Astrocyte (in vitro differentiated cells and primary cell): ENCODE measurements around the gene SDHB. TPM values are rescaled to one million over a fixed set of nuclear protein-coding genes. Genes with fewer than 3 reads are reported as not detected.
A peak's percentile ranks its signal among the peaks of the same experiment; 100 is the strongest.

Experiments
- DNase-seq: peaks from one replicate; pipeline ENCODE4 v3.0.0-alpha.2; 2010; ENCODE audit warnings: low read depth
- FAIRE-seq: peaks from 2 replicates; lab custom pipeline; 2011; peaks lifted over from hg19 to GRCh38; lab: Jason Lieb, UNC
- H2AFZ ChIP-seq: 2 replicates; pipeline ENCODE4 v1.6.0; 2012; ENCODE audit warnings: low read depth, low read length, inconsistent platforms
- H3K27ac ChIP-seq: 2 replicates; pipeline ENCODE4 v1.5.1; 2011; ENCODE audit warnings: low read depth, low read length, inconsistent platforms
- H3K27me3 ChIP-seq: 2 replicates; pipeline ENCODE4 v1.6.0; 2011; ENCODE audit warnings: low read length, inconsistent platforms; ENCODE audit not compliant: insufficient read depth
- H3K36me3 ChIP-seq: 2 replicates; pipeline ENCODE4 v1.5.1; 2011; ENCODE audit warnings: low read length, inconsistent platforms; ENCODE audit not compliant: insufficient read depth
- H3K4me1 ChIP-seq: 2 replicates; pipeline ENCODE4 v1.5.1; 2011; ENCODE audit warnings: low read length, inconsistent platforms; ENCODE audit not compliant: insufficient read depth
- H3K4me2 ChIP-seq: 2 replicates; pipeline ENCODE4 v1.6.0; 2012; ENCODE audit warnings: low read length, inconsistent platforms
- H3K4me3 ChIP-seq: 2 replicates; pipeline ENCODE4 v1.5.1; 2011; ENCODE audit warnings: low read depth, mild to moderate bottlenecking, low read length, inconsistent platforms; ENCODE audit not compliant: insufficient read depth
- H3K79me2 ChIP-seq: 2 replicates; pipeline ENCODE4 v1.6.0; 2012; ENCODE audit warnings: mild to moderate bottlenecking, low read length, inconsistent platforms; ENCODE audit not compliant: insufficient read depth
- H3K9ac ChIP-seq: 2 replicates; pipeline ENCODE4 v1.6.0; 2012; ENCODE audit warnings: mild to moderate bottlenecking, low read length, inconsistent platforms
- H3K9me3 ChIP-seq: 2 replicates; pipeline ENCODE4 v1.5.1; 2012; ENCODE audit warnings: low read depth, mild to moderate bottlenecking, low read length, inconsistent platforms; ENCODE audit not compliant: insufficient read depth
- H4K20me1 ChIP-seq: 2 replicates; pipeline ENCODE4 v1.6.0; 2012; ENCODE audit warnings: low read length, inconsistent platforms; ENCODE audit not compliant: insufficient read depth
- H3K27ac Mint-ChIP-seq: one replicate; pipeline ENCODE4 v1.8.0; 2021; ENCODE audit warnings: mild to moderate bottlenecking, mixed read lengths; ENCODE audit not compliant: unreplicated experiment
- H3K27me3 Mint-ChIP-seq: one replicate; pipeline ENCODE4 v1.8.0; 2021; ENCODE audit warnings: low read depth, mixed read lengths; ENCODE audit not compliant: unreplicated experiment
- H3K36me3 Mint-ChIP-seq: one replicate; pipeline ENCODE4 v1.8.0; 2021; ENCODE audit warnings: low read depth, mixed read lengths; ENCODE audit not compliant: unreplicated experiment
- H3K4me1 Mint-ChIP-seq: one replicate; pipeline ENCODE4 v1.8.0; 2021; ENCODE audit warnings: low read depth, mixed read lengths; ENCODE audit not compliant: unreplicated experiment
- H3K4me3 Mint-ChIP-seq: one replicate; pipeline ENCODE4 v1.8.0; 2021; ENCODE audit warnings: mild to moderate bottlenecking, moderate library complexity, mixed read lengths; ENCODE audit not compliant: unreplicated experiment
- H3K9me3 Mint-ChIP-seq: one replicate; pipeline ENCODE4 v1.8.0; 2021; ENCODE audit warnings: mild to moderate bottlenecking, mixed read lengths; ENCODE audit not compliant: unreplicated experiment
- EZH2 ChIP-seq: IDR thresholded peaks from 2 replicates; pipeline ENCODE4 v1.6.1; 2012; ENCODE audit warnings: mild to moderate bottlenecking, low read length, inconsistent platforms; ENCODE audit not compliant: insufficient read depth
- total RNA-seq: library from RNA; stranded (reverse); gene quantifications from 2 replicates; pipeline ENCODE4 v1.2.1, GENCODE V29; 2021
- TF ChIP-seq, protein P1 (sequence below): IDR thresholded peaks from 2 replicates; pipeline ENCODE4 v1.5.1; 2011; ENCODE audit warnings: low read depth, mild to moderate bottlenecking, inconsistent platforms, low read length, moderate library complexity; ENCODE audit not compliant: insufficient read depth

SDHB gene
- total RNA-seq, 1 donor from 2014 or later, result 84.9 TPM

DNA sequence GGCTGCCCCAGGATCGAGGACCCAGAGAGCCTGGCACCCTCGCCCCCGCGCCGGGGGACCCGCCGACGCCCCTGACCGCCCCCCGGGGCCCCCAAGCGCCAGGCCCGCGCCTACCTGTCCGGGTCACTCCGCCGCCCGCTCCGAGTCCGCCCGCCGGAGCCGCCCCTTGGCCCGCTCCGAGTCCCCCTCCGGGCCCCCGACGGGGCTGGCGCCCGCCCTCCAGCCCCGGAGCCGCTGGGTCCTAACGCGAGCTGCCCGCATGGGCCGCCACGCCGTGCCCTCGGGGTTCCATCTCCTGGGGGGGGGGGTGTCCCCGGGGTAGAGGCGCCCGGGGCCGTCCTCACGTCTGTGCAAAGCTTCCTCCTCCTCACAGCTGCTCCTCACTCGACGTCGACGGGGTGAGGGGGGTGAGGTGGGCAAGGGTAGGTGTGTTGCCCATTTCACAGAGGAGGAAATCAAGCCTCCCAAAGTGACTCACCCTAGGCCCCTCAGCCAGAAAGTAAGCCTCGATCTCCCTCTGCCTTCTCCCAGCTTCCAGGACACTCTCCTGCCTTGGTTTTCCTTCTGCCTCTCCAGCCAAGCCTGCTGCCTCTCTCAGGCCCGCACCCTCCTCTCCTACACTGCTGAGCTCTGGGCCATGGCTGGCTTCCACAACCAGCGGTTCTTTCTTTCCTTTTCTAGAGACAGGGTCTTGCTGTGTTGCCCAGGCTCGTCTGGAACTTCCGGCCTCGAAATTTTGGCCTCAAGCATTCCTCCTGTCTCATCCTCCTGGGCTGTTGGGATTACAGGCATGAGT lies 73.2 kb downstream of the SDHB start, which contains the start of gene MFAP2:
MFAP2 (minus strand) TSS at position 148 of the 796 bp plus-strand sequence. CDS start 2,347 bp downstream, outside the sequence.
- Mint-ChIP-seq H3K36me3 (peaks cover 3% of the 10 kb centered on the region), H3K4me1 (peaks cover 23% of the 10 kb centered on the region), H3K27ac (peak within 1 kb of the TSS; percentile 94), H3K4me3 (peak within 1 kb of the TSS; percentile 88), H3K27me3 (no peaks in the 10 kb centered on the region), H3K9me3 (no peaks in the 10 kb centered on the region)
- H3K27me3 ChIP-seq, result no peaks in the 10 kb centered on the region
- peak within 1 kb of the TSS; percentile 89 for H3K27ac ChIP-seq
- peaks cover 47% of the 10 kb centered on the region for H3K79me2 ChIP-seq
- H3K4me3 ChIP-seq, result peak within 1 kb of the TSS; percentile 80
- TF ChIP-seq, protein P1, sequence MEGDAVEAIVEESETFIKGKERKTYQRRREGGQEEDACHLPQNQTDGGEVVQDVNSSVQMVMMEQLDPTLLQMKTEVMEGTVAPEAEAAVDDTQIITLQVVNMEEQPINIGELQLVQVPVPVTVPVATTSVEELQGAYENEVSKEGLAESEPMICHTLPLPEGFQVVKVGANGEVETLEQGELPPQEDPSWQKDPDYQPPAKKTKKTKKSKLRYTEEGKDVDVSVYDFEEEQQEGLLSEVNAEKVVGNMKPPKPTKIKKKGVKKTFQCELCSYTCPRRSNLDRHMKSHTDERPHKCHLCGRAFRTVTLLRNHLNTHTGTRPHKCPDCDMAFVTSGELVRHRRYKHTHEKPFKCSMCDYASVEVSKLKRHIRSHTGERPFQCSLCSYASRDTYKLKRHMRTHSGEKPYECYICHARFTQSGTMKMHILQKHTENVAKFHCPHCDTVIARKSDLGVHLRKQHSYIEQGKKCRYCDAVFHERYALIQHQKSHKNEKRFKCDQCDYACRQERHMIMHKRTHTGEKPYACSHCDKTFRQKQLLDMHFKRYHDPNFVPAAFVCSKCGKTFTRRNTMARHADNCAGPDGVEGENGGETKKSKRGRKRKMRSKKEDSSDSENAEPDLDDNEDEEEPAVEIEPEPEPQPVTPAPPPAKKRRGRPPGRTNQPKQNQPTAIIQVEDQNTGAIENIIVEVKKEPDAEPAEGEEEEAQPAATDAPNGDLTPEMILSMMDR, result no peak
- TF ChIP-seq EZH2, result no peak
- H3K36me3 ChIP-seq, result no peaks in the 10 kb centered on the region
- peak within 1 kb of the TSS; percentile 99 for H3K4me2 ChIP-seq
- FAIRE-seq (no peak), DNase-seq (no peak)
- peaks cover 37% of the 10 kb centered on the region for H4K20me1 ChIP-seq
- H3K4me1 ChIP-seq, result peaks cover 49% of the 10 kb centered on the region
- no peaks in the 10 kb centered on the region for H3K9me3 ChIP-seq
- peak within 1 kb of the TSS; percentile 87 for H3K9ac ChIP-seq
- H2AFZ ChIP-seq, result no peak within 1 kb of the TSS

DNA sequence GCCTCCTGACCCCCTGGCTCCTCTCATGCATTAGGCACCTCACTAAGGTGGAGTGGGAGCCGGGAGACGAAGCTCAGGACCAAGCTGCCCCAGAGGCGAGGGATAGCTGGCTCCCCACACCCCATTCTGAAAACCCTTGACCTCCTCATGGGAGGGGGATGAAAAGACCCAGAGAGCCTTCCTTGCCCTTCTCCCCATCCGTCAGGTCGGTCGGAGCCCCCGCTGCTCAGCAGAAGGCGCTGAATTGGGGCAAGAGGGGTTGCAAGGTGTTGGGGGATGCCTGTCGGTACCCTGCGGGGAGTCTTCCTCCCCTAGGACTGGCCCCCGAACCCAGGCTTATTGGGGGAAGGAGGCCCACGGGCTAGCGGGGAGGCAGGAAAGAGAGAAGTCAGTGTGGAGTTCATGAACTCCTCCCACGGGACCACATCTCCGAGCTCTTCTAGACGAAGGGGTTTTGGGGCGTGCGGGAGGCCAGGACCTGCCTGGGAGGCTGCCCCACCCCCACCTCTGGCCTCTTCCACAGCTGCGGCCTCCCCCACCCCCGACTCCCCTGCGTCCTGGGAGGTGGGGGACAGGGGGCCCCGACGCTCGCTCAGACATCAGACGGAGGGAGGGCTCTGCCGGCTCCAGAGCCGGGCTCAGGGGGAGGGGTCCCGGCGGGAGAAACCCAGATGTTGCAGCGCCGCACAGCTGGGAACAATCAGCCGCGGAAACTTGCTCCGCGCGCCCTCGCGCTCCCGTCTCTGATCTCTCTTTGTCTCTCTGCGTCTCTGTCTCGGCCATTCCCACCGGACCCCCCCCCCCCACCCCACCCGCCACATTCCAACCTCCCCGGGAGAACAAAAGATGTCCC lies 74.1 kb downstream of the SDHB start:
- H3K4me3 Mint-ChIP-seq, result peak overlapping the region; percentile 85
- Histone ChIP-seq H3K4me1 (peaks cover 44% of the 10 kb centered on the region), H3K4me3 (peak overlapping the region; percentile 80), H3K9ac (peak overlapping the region; percentile 87), H3K27me3 (no peaks in the 10 kb centered on the region), H3K36me3 (no peaks in the 10 kb centered on the region), H3K4me2 (peak overlapping the region; percentile 99), H2AFZ (no peak overlapping the region), H3K79me2 (peaks cover 51% of the 10 kb centered on the region), H4K20me1 (peaks cover 46% of the 10 kb centered on the region), H3K27ac (peak overlapping the region; percentile 89), H3K9me3 (no peaks in the 10 kb centered on the region)
- H3K27ac Mint-ChIP-seq, result peak overlapping the region; percentile 41
- no peak for TF ChIP-seq EZH2
- TF ChIP-seq, protein P1, result no peak
- H3K4me1 Mint-ChIP-seq, result peaks cover 21% of the 10 kb centered on the region
- no peaks in the 10 kb centered on the region for H3K27me3 Mint-ChIP-seq
- no peak for FAIRE-seq
- H3K36me3 Mint-ChIP-seq, result peaks cover 3% of the 10 kb centered on the region
- no peak for DNase-seq
- no peaks in the 10 kb centered on the region for H3K9me3 Mint-ChIP-seq
